Body of pancreas (tissue), 4 donors: ENCODE results near the gene PISD. TPM values are rescaled to one million over a fixed set of nuclear protein-coding genes. Genes with fewer than 3 reads are reported as not detected.

Experiments used
- ATAC-seq: fragments of 150-250 bp; one replicate; pipeline ENCODE4 v1.9.1; 2016
- DNase-seq, 4 donors: peaks; one replicate each; pipeline ENCODE4 v3.0.0-alpha.2; 2019
- H3K27ac ChIP-seq, 4 donors: fragments of 200-600 bp; sonication (generic); 1 replicate in 3 of 4; 2 replicates in 1 of 4; pipeline versions ENCODE4 v1.5.1 to v1.6.1; 2016 to 2019; ENCODE audit warnings: mild to moderate bottlenecking in 1 of 4, mixed read lengths in 1 of 4, moderate library complexity in 1 of 4
- H3K27me3 ChIP-seq, 2 donors: fragments of 200-600 bp; sonication (generic); one replicate each; pipeline ENCODE4 v1.6.0; 2016; ENCODE audit warnings: mild to moderate bottlenecking in 1 of 2
- H3K36me3 ChIP-seq, 2 donors: fragments of 200-600 bp; sonication (generic); replicated peaks in 1 of 2; 2 replicates each; pipeline ENCODE4 v1.5.1; 2016; ENCODE audit warnings: low read depth in 2 of 2; ENCODE audit not compliant: insufficient read depth in 1 of 2
- H3K4me1 ChIP-seq: fragments of 200-600 bp; sonication (generic); one replicate; pipeline ENCODE4 v1.6.0; 2016
- H3K4me3 ChIP-seq, 2 donors: fragments of 200-600 bp; sonication (generic); 1 replicate in 1 of 2; 2 replicates in 1 of 2; pipeline ENCODE4 v1.5.1; 2016 to 2019
- H3K9me3 ChIP-seq, 3 donors: fragments of 200-600 bp; sonication (generic); 1 replicate in 2 of 3; 2 replicates in 1 of 3; pipeline ENCODE4 v1.5.1; 2016
- POLR2A ChIP-seq, 3 donors: fragments of 450-650 bp; IDR thresholded peaks; one replicate each; pipeline ENCODE4 v1.6.1; 2016; ENCODE audit warnings: antibody characterized with exemption in 3 of 3, mild to moderate bottlenecking in 2 of 3
- WGBS, 2 donors: methylation state at CpG; one replicate each; pipeline ENCODE4 v1.1.5; 2017; 5-methylcytosine and 5-hydroxymethylcytosine counted together
- intact Hi-C: fragments of 100-400 bp; cut with DNase I; formaldehyde crosslinking; loops from one replicate; pipeline ENCODE4 v1.15.1; 2023
- microRNA-seq, 2 donors: library from miRNA; unstranded; fragments of <30 nt; microRNA quantifications; one replicate each; pipeline ENCODE4, GENCODE V29; 2016; ENCODE audit warnings: borderline number of aligned reads in 2 of 2, borderline replicate concordance in 2 of 2
- total RNA-seq, 2 donors: library from RNA; depleted of rRNA; stranded (reverse); fragments of >200 nt; gene quantifications; one replicate each; pipeline ENCODE4 v1.1.0, GENCODE V29; 2016

The PISD gene
- total RNA-seq, 2 donors from 2014 or later = 22.3 to 31.3 TPM

GRCh38 chr22:31569126-31569525 is 92.9 kb downstream of the PISD start:
- H3K4me3 ChIP-seq = no peak overlapping the region
- H3K9me3 ChIP-seq = no peaks in the 10 kb centered on the region
- H3K27ac ChIP-seq = no peak overlapping the region
- no peaks in the 10 kb centered on the region for H3K4me1 ChIP-seq
- no peaks in the 10 kb centered on the region for H3K36me3 ChIP-seq
- TF ChIP-seq POLR2A (IDR thresholded peaks at IDR 0.05) = no peak
- 90 to 92% methylated on average over 1 of the region's 1 CpG for WGBS, 2 donors
- ATAC-seq (no peak), DNase-seq (no peak)
- intact Hi-C loops = no loop called here
- H3K27me3 ChIP-seq = no peaks in the 10 kb centered on the region

Small RNA genes lying within 50 kb of the gene (microRNA-seq; reads per million reads assigned to microRNA genes)
- gene MIR7109 = 0 to 0.47 reads per million in 2 donors

Other genes starting within 250 kb of the PISD start
- 10 to 100 TPM in 1 of 2 donors, 1 to 10 TPM in 1; 7.5 to 10.9 TPM for gene EIF4ENIF1, start 172.4 kb downstream of the PISD start, total RNA-seq
- gene SFI1, start 165.7 kb downstream of the PISD start, total RNA-seq = 10 to 100 TPM; 27.8 to 46.8 TPM
- 10 to 100 TPM; 11.9 to 28.7 TPM for gene PRR14L, start 87.9 kb upstream of the PISD start, total RNA-seq
- 10 to 100 TPM; 21.4 to 40.0 TPM for gene DEPDC5, start 91.8 kb upstream of the PISD start, total RNA-seq